K562 (cell line): ENCODE measurements around the gene BANP. TPM values are rescaled to one million over a fixed set of nuclear protein-coding genes. Genes with fewer than 3 reads are reported as not detected.

Experiments used
- ATAC-seq: fragments of 200-7000 bp; cut with Tn5 transposase; 3 replicates; pipeline ENCODE4 v1.9.1; 2020; ENCODE audit warnings: moderate library complexity
- BruUV-seq: library from RNA; stranded (reverse); fragments of 400-500 nt; replicated peaks from 2 replicates; lab custom pipeline; 2021; lab: Mats Ljungman, UMichigan
- CTCF ChIA-PET: fragments of 300-600 bp; formaldehyde crosslinking; extraction: SDS; loops from one replicate; lab custom pipeline; 2021; ENCODE audit warnings: low intra/inter-chr PET ratio; lab: Yijun Ruan, JAX
- POLR2A ChIA-PET: fragments of 300-600, 350-650 bp; sonication (Branson Sonifier 250); formaldehyde crosslinking; extraction: SDS; loops from one replicate; lab custom pipeline; 2021; ENCODE audit warnings: antibody characterized with exemption, inconsistent platforms; lab: Yijun Ruan, JAX
- DNase-seq, 4 experiments: peaks; one replicate each; pipeline versions ENCODE4 v3.0.0 to v3.0.0-alpha.2; 2011 to 2018; ENCODE audit warnings: low spot score in 3 of 4, mixed read lengths in 3 of 4; ENCODE audit errors: extremely low read depth in 1 of 4
- FAIRE-seq: peaks from 2 replicates; lab custom pipeline; 2011; peaks lifted over from hg19 to GRCh38; lab: Jason Lieb, UNC
- H2AFZ ChIP-seq: 2 replicates; pipeline ENCODE4 v1.6.0; 2011; ENCODE audit warnings: low read depth, low read length, control low read depth, inconsistent platforms
- H3K27ac ChIP-seq: fragments of 200-600 bp; 3 replicates; pipeline ENCODE4 v1.8.0; 2011; ENCODE audit warnings: low read depth, mild to moderate bottlenecking, control low read depth, inconsistent platforms, low read length, moderate library complexity, mixed read lengths; ENCODE audit errors: extremely low read depth
- H3K27me3 ChIP-seq, 2 experiments: fragments of 300-600 bp in 1 of 2; 2 replicates in 1 of 2; 3 replicates in 1 of 2; pipeline versions ENCODE4 v1.6.0 to v1.8.0; 2011; ENCODE audit warnings: inconsistent platforms in 2 of 2, low read length in 2 of 2, mild to moderate bottlenecking in 1 of 2, mixed read lengths in 1 of 2, moderate library complexity in 1 of 2; ENCODE audit not compliant: control insufficient read depth in 2 of 2, insufficient read depth in 2 of 2
- H3K36me3 ChIP-seq: fragments of 300-600 bp; 3 replicates; pipeline ENCODE4 v1.8.0; 2011; ENCODE audit warnings: mild to moderate bottlenecking, low read length, inconsistent platforms; ENCODE audit not compliant: control insufficient read depth, insufficient read depth
- H3K4me1 ChIP-seq, 2 experiments: fragments of 200-600 bp in 1 of 2; replicated peaks in 1 of 2; 2 replicates in 1 of 2; 3 replicates in 1 of 2; pipeline versions ENCODE4 v1.5.1 to v1.8.0; 2011; ENCODE audit warnings: inconsistent platforms in 2 of 2, low read length in 2 of 2, mild to moderate bottlenecking in 1 of 2, mixed read lengths in 1 of 2, moderate library complexity in 1 of 2; ENCODE audit not compliant: control insufficient read depth in 2 of 2, insufficient read depth in 2 of 2
- H3K4me2 ChIP-seq: 2 replicates; pipeline ENCODE4 v1.6.1; 2011; ENCODE audit warnings: low read length, control low read depth, inconsistent platforms, mixed read lengths; ENCODE audit not compliant: insufficient read depth
- H3K4me3 ChIP-seq: fragments of 200-600 bp; sonication (generic), shearing (Covaris generic); 2 replicates; pipeline ENCODE4 v1.5.1; 2016; ENCODE audit warnings: control low read depth, inconsistent platforms
- H3K79me2 ChIP-seq: fragments of 200-600 bp; 3 replicates; pipeline ENCODE4 v1.8.0; 2011; ENCODE audit warnings: low read length, inconsistent platforms; ENCODE audit not compliant: control insufficient read depth, insufficient read depth
- H3K9ac ChIP-seq, 2 experiments: 2 replicates each; pipeline versions ENCODE4 v1.6.0 to v1.6.1; 2011; ENCODE audit warnings: low read depth in 2 of 2, low read length in 2 of 2, control low read depth in 1 of 2, inconsistent platforms in 1 of 2, mild to moderate bottlenecking in 1 of 2, mixed read lengths in 1 of 2; ENCODE audit not compliant: insufficient read depth in 1 of 2
- H3K9me1 ChIP-seq: one replicate; pipeline ENCODE4 v1.6.0; 2011; ENCODE audit warnings: inconsistent platforms, mild to moderate bottlenecking, low read length, moderate library complexity; ENCODE audit not compliant: control insufficient read depth, insufficient read depth
- H3K9me3 ChIP-seq: replicated peaks from 2 replicates; pipeline ENCODE4 v1.5.1; 2011; ENCODE audit warnings: low read depth, low read length, inconsistent platforms; ENCODE audit not compliant: control insufficient read depth, insufficient read depth
- H4K20me1 ChIP-seq: replicated peaks from 2 replicates; pipeline ENCODE4 v1.6.1; 2011; ENCODE audit warnings: low read length, inconsistent platforms, mixed read lengths; ENCODE audit not compliant: control insufficient read depth, insufficient read depth
- ATF1 ChIP-seq, 2 experiments: fragments of 450-650 bp in 1 of 2; IDR thresholded peaks; 2 replicates each; pipeline ENCODE4 v1.6.1; 2016; ENCODE audit warnings: missing compliant biosample characterization in 1 of 2, missing genetic modification characterization in 1 of 2
- CBX5 ChIP-seq: IDR thresholded peaks from 2 replicates; pipeline ENCODE4 v1.6.1; 2014; ENCODE audit warnings: low read depth, borderline replicate concordance
- MBD1 ChIP-seq: fragments of 250-450 bp; sonication (Bioruptor Pico); IDR thresholded peaks from 2 replicates; pipeline ENCODE4 v1.8.0; 2022; ENCODE audit warnings: inconsistent platforms
- SETDB1 ChIP-seq: IDR thresholded peaks from one replicate; pipeline ENCODE4 v1.6.1; 2012; ENCODE audit warnings: low read length, control low read depth, inconsistent platforms
- SMARCA5 ChIP-seq: fragments of 450-650 bp; IDR thresholded peaks from 2 replicates; pipeline ENCODE4 v1.6.1; 2016
- SRSF1 ChIP-seq: fragments of 200-400 bp; formaldehyde crosslinking; IDR thresholded peaks from 2 replicates; pipeline ENCODE4 v1.6.1; 2017; ENCODE audit warnings: mild to moderate bottlenecking, low read depth, low read length, moderate library complexity
- TRIM25 ChIP-seq: fragments of 450-650 bp; IDR thresholded peaks from 2 replicates; pipeline ENCODE4 v1.7.0; 2016; ENCODE audit warnings: borderline replicate concordance
- ZBTB40 ChIP-seq, 2 experiments: fragments of 450-650 bp in 1 of 2; sonication (generic) in 1 of 2; formaldehyde crosslinking in 1 of 2; IDR thresholded peaks; 2 replicates each; pipeline versions ENCODE4 v1.7.1 to v1.9.0; 2016 to 2022; ENCODE audit warnings: inconsistent platforms in 1 of 2, mild to moderate bottlenecking in 1 of 2, missing genetic modification reagents in 1 of 2
- ZNF232 ChIP-seq: sonication (generic); formaldehyde crosslinking; IDR thresholded peaks from 2 replicates; pipeline ENCODE4 v1.8.0; 2022; ENCODE audit warnings: mild to moderate bottlenecking, missing genetic modification reagents
- ZNF766 ChIP-seq: fragments of 200-800 bp; sonication (Bioruptor generic); conservative IDR thresholded peaks from 2 replicates; pipeline ENCODE4 v1.6.1; 2016; ENCODE audit warnings: missing genetic modification characterization, missing compliant biosample characterization
- WGBS: fragments of 100-300 bp; shearing (Covaris generic); methylation state at CpG from one replicate; pipeline ENCODE4 v1.1.6; 2016; ENCODE audit warnings: low coverage, mixed read lengths; ENCODE audit not compliant: insufficient coverage; ENCODE audit errors: missing lambda C conversion rate; 5-methylcytosine and 5-hydroxymethylcytosine counted together
- in situ Hi-C: fragments of 300-500 bp; cut with MboI; formaldehyde crosslinking; loops from 4 replicates; pipeline ENCODE4 v1.15.0; 2018; ENCODE audit warnings: inconsistent platforms, mixed read lengths
- intact Hi-C: fragments of 100-400 bp; cut with micrococcal nuclease; formaldehyde crosslinking; loops from 2 replicates; pipeline ENCODE4 v1.14.2; 2022
- polyA plus RNA-seq, 8 experiments: library from polyadenylated mRNA; depleted of rRNA in 4 of 8; stranded (reverse) in 5 of 8; unstranded in 3 of 8; fragments of >200 nt; fragmentation: Nextera tagmentation in 2 of 8; fragmentation: Illumina TruSeq in 1 of 8; extraction: Ambion mirVana in 2 of 8; extraction: Trizol in 1 of 8; gene quantifications; 2 replicates each; pipeline versions ENCODE4 v1.2.1 to v1.2.3, GENCODE V29; 2011 to 2014; ENCODE audit warnings: inconsistent platforms in 1 of 8, missing spikeins in 1 of 8
- total RNA-seq, 7 experiments: library from RNA; depleted of rRNA in 6 of 7; stranded (reverse); fragments of >200 nt in 6 of 7; fragmentation: Illumina TruSeq in 2 of 7; extraction: Trizol in 2 of 7; gene quantifications; 2 replicates each; pipeline versions ENCODE4 v1.2.1 to v1.2.3, GENCODE V29; 2011 to 2021; ENCODE audit warnings: low replicate concordance in 1 of 7

Gene BANP
- total and polyA plus RNA-seq, 9 of the 15 experiments (the other 6 are each of a cell fraction or from before 2014, with no cell fraction given) = 4.6 to 22.1 (median 15.6) TPM

- no peaks in the 10 kb centered on the region for H3K27me3 ChIP-seq
- H3K9me3 ChIP-seq = no peaks in the 10 kb centered on the region
- H3K36me3 ChIP-seq = peaks cover 7% of the 10 kb centered on the region; the same call in 1 of the 3 replicates
- ChIA-PET POLR2A (interaction anchor here (0.9 kb wide), 1 partner anchor 15 kb away, joined by 4 read pairs; no protein-coding TSS in a partner anchor), CTCF (interaction anchor here (0.6 kb wide), 1 partner anchor 381 kb away, joined by 3 read pairs; no protein-coding TSS in a partner anchor)
- H3K4me2 ChIP-seq = no peak overlapping the region
- no peaks in the 10 kb centered on the region for H4K20me1 ChIP-seq
- H3K9ac ChIP-seq = no peak overlapping the region
- DNase-seq (no peak), FAIRE-seq (no peak), ATAC-seq (no peak)
- H3K27ac ChIP-seq = no peak overlapping the region
- intact Hi-C loops (no loop called here), in situ Hi-C loops (no loop called here)
- H3K79me2 ChIP-seq = no peaks in the 10 kb centered on the region
- peaks cover 0 to 24% of the 10 kb centered on the region in 2 experiments; a peak in 2 of 5 replicates for H3K4me1 ChIP-seq
- no peak overlapping the region for H3K4me3 ChIP-seq
- peaks cover 2% of the 10 kb centered on the region for H3K9me1 ChIP-seq
- H2AFZ ChIP-seq = no peak overlapping the region
- BruUV-seq = no TSS peak
- 77% methylated on average over 6 of the region's 12 CpGs for WGBS
- no peak for TF ChIP-seq ZBTB40 (IDR thresholded peaks at IDR 0.05)
- TF ChIP-seq ZBTB40 (CRISPR knock-in tag; IDR thresholded peaks at IDR 0.05) = no peak
- TF ChIP-seq SMARCA5 = no peak
- TF ChIP-seq SETDB1 = no peak
- TF ChIP-seq CBX5 = no peak
- no peak for TF ChIP-seq ZNF766
- TF ChIP-seq SRSF1 = no peak
- no peak for TF ChIP-seq MBD1 (CRISPR knock-in tag)
- no peak for TF ChIP-seq ATF1 (CRISPR knock-in tag; IDR thresholded peaks at IDR 0.05)
- no peak for TF ChIP-seq ATF1 (tag; IDR thresholded peaks at IDR 0.05)
- TF ChIP-seq TRIM25 = no peak
- TF ChIP-seq ZNF232 (CRISPR knock-in tag) = no peak
Observed at GRCh38 chr16:88023366-88023765, 72.1 kb downstream of the BANP start.
